ENCODE measurements around the gene ARID1B. TPM values are rescaled to one million over a fixed set of nuclear protein-coding genes. Genes with fewer than 3 reads are reported as not detected.

Gene ARID1B
- total RNA-seq, 1 donor from 2014 or later, result 155 TPM

DNA sequence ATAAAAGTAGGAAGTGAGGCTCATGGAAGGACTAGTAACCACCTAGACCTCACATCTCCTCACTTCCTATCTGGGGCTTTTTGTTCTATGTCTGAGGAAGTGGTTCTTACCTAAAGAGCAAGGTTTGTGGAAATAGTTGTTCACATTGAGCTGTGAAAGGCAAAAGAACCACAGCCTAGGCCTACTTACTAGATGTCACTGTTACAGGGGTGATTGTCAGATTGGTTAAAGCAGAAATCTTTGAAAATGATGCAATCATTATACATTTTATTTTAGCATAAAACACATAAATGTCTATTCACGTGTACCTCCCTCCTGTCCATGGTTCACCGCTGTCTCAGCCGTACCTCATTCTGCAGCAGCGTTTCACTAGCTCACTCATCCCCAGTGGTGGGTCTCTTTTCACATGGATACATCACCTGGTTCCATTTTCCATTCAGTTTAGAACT, 277.4 kb downstream of the ARID1B start:
- Mint-ChIP-seq H3K4me3 (no peak overlapping the region), H3K4me1 (peaks cover 14% of the 10 kb centered on the region), H3K27me3 (ENCODE audit: low read depth) (no peaks in the 10 kb centered on the region), H3K36me3 (peaks cover 9% of the 10 kb centered on the region), H3K27ac (no peak overlapping the region), H3K9me3 (peaks cover 11% of the 10 kb centered on the region)
- TF ChIP-seq, protein P1, sequence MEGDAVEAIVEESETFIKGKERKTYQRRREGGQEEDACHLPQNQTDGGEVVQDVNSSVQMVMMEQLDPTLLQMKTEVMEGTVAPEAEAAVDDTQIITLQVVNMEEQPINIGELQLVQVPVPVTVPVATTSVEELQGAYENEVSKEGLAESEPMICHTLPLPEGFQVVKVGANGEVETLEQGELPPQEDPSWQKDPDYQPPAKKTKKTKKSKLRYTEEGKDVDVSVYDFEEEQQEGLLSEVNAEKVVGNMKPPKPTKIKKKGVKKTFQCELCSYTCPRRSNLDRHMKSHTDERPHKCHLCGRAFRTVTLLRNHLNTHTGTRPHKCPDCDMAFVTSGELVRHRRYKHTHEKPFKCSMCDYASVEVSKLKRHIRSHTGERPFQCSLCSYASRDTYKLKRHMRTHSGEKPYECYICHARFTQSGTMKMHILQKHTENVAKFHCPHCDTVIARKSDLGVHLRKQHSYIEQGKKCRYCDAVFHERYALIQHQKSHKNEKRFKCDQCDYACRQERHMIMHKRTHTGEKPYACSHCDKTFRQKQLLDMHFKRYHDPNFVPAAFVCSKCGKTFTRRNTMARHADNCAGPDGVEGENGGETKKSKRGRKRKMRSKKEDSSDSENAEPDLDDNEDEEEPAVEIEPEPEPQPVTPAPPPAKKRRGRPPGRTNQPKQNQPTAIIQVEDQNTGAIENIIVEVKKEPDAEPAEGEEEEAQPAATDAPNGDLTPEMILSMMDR (IDR thresholded peaks at IDR 0.05; ENCODE audit: unreplicated experiment), result no peak
- DNase-seq (ENCODE audit: low spot score in 2 of 2, unreplicated experiment in 2 of 2), result no peak

DNA sequence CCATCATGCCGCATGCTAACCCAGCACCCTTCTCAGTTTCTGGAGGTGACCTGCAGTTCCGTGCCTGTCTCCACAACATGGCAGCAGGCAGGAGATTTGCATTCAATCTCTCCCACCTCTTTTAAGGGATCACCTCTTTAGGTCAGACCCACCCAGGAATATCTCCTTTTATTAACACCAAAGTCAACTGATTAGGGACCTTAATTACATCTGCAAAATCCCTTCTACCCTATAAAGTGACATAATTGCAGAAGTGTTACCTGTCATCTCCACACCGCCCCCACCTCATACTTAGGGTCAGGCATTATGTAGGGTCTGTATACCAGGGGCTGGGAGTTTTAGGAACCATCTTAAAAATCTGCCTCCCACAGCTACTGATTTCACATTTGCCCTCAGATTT, 278.7 kb downstream of the ARID1B start:
- H3K27me3 Mint-ChIP-seq (ENCODE audit: low read depth), result no peaks in the 10 kb centered on the region
- peaks cover 19% of the 10 kb centered on the region for H3K4me1 Mint-ChIP-seq
- TF ChIP-seq, protein P1 (IDR thresholded peaks at IDR 0.05; ENCODE audit: unreplicated experiment), result no peak
- no peak overlapping the region for H3K4me3 Mint-ChIP-seq
- H3K36me3 Mint-ChIP-seq, result peaks cover 9% of the 10 kb centered on the region
- no peak overlapping the region for H3K27ac Mint-ChIP-seq
- no peak for DNase-seq (ENCODE audit: low spot score in 2 of 2, unreplicated experiment in 2 of 2)
- peaks cover 11% of the 10 kb centered on the region for H3K9me3 Mint-ChIP-seq

DNA sequence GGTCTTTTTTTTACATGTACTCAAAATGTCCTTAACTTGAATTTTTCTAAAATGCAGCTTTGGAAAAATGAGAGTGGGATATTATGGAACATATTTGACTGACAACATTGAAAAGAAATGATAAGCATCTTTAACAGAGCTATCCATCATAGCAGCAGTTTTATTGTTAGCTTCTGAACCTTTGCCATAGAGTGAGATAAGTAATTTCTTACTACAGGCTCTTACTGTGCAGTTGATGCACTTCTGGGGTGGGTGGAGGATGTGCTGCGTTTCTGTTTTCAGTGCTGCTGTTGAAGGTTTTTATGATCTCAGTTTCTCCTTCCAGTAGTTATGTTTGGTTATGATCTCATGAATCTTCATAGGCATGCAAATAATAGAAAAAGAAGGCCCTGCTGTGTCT, 279.1 kb downstream of the ARID1B start:
- H3K4me3 Mint-ChIP-seq, result no peak overlapping the region
- peaks cover 9% of the 10 kb centered on the region for H3K36me3 Mint-ChIP-seq
- no peaks in the 10 kb centered on the region for H3K27me3 Mint-ChIP-seq (ENCODE audit: low read depth)
- peaks cover 11% of the 10 kb centered on the region for H3K9me3 Mint-ChIP-seq
- TF ChIP-seq, protein P1 (IDR thresholded peaks at IDR 0.05; ENCODE audit: unreplicated experiment), result no peak
- H3K4me1 Mint-ChIP-seq, result peaks cover 17% of the 10 kb centered on the region
- peak overlapping the region; percentile 61 for H3K27ac Mint-ChIP-seq
- no peak for DNase-seq (ENCODE audit: low spot score in 2 of 2, unreplicated experiment in 2 of 2)

DNA sequence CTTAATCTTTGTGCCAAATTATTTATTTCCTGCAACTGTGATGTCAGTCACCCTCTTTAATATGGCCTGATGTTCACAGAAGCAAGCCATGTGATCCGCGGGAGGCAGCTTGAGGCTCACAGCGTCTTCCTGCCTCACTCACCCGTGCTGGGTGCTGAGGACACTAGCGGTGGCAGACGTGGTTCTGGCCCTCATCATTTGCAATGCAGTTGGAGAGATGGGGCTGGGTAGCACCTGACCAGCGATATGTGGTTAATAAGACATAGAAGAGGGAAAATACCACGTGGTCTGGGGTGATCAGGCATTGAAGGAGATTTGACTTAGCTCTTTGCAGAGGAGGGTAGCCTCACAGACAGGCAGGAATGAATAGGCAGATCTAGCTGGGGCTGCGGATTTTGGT, 281.4 kb downstream of the ARID1B start:
- Mint-ChIP-seq H3K27ac (no peak overlapping the region), H3K36me3 (peaks cover 9% of the 10 kb centered on the region), H3K4me1 (peaks cover 24% of the 10 kb centered on the region)

DNA sequence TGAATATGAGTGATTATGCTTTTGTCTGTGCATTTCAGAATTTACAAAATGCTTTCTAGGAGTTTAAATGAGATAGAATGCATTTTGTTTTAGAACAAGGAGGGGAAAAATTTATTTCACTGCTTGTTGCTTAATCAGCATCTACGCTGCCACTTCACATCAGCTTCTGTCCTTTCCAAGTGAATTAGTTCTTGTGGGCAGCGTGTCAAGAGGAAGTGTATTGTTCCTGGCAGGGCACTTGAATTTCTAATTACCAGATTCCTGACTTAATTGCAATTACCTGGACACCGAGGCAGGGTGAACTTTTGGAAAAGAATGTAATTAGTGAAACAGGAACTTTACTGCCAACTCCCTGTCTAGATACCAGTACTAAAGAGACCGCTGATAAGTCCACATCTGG, 282.6 kb downstream of the ARID1B start:
- Mint-ChIP-seq H3K9me3 (peaks cover 11% of the 10 kb centered on the region), H3K27me3 (ENCODE audit: low read depth) (no peaks in the 10 kb centered on the region), H3K36me3 (peaks cover 9% of the 10 kb centered on the region), H3K27ac (peak overlapping the region; percentile 26), H3K4me3 (no peak overlapping the region), H3K4me1 (peaks cover 32% of the 10 kb centered on the region)
- no peak for DNase-seq (ENCODE audit: low spot score in 2 of 2, unreplicated experiment in 2 of 2)
- TF ChIP-seq, protein P1 (IDR thresholded peaks at IDR 0.05; ENCODE audit: unreplicated experiment), result no peak

More for the DNA sequence above, 281.4 kb downstream of the ARID1B start:
- no peaks in the 10 kb centered on the region for H3K27me3 Mint-ChIP-seq (ENCODE audit: low read depth)
- H3K9me3 Mint-ChIP-seq, result peaks cover 11% of the 10 kb centered on the region
- H3K4me3 Mint-ChIP-seq, result no peak overlapping the region
- TF ChIP-seq, protein P1 (IDR thresholded peaks at IDR 0.05; ENCODE audit: unreplicated experiment), result no peak
- no peak for DNase-seq (ENCODE audit: low spot score in 2 of 2, unreplicated experiment in 2 of 2)

DNA sequence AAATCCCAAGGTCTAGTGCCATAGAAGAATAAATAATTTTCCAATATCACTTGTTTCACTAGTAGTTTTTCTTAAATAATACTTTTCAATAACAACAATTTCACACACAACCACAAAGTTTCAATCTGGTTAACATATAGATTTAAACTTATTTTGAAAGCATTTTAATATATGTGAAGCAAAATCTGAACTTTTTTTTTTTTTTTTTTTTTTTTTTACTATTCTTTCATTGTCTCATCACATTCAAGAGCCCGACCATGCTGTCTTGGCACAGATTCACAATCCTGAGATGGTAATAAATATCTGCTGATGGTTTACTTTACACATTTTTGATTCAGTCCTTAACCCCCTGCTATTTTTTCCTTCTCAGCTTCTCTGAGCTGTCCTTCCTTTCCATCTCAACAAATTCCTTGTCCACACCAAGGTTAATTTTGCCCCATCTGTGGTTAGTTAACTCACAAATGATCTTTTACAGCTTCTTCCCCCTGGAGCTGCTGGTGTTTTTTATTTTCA, 283.3 kb downstream of the ARID1B start:
- peaks cover 33% of the 10 kb centered on the region for H3K4me1 Mint-ChIP-seq
- DNase-seq (ENCODE audit: low spot score in 2 of 2, unreplicated experiment in 2 of 2), result no peak

More for the DNA sequence above, 283.3 kb downstream of the ARID1B start:
- Mint-ChIP-seq H3K36me3 (peaks cover 9% of the 10 kb centered on the region), H3K27me3 (ENCODE audit: low read depth) (no peaks in the 10 kb centered on the region), H3K27ac (no peak overlapping the region), H3K9me3 (peaks cover 10% of the 10 kb centered on the region), H3K4me3 (no peak overlapping the region)
- TF ChIP-seq, protein P1 (IDR thresholded peaks at IDR 0.05; ENCODE audit: unreplicated experiment), result no peak
